PC-9 (cell line): ENCODE measurements around the gene ARID4B.
"Not testable (repeated sequence)": the region's sequence is repeated elsewhere in the genome, so short reads cannot be mapped to it uniquely, and the experiment has no call there.

ENCODE experiments used
- CTCF ChIP-seq: fragments of 200-600 bp; sonication (generic); conservative IDR thresholded peaks from 2 replicates; pipeline ENCODE4 v1.6.1; 2017; ENCODE audit warnings: mixed run types, antibody characterized with exemption, mild to moderate bottlenecking, moderate library complexity
- EZH2 ChIP-seq: fragments of 200-600 bp; sonication (generic); IDR thresholded peaks from 2 replicates; pipeline ENCODE4 v1.8.0; 2017; ENCODE audit warnings: antibody characterized with exemption, low read depth

DNA sequence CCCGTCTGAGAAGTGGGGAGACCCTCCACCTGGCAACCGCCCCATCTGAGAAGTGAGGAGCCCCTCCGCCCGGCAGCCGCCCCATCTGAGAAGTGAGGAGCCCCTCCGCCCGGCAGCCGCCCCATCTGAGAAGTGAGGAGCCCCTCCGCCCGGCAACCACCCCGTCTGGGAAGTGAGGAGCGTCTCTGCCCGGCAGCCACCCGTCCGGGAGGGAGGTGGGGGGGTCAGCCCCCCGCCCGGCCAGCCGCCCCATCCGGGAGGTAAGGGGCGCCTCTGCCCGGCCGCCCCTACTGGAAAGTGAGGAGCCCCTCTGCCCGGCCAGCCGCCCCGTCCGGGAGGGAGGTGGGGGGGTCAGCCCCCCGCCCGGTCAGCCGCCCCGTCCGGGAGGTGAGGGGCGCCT lies 18.8 kb downstream of the ARID4B start:
- not testable (repeated sequence) for TF ChIP-seq EZH2, CTCF
